AG20443 (cell line): ENCODE measurements around the gene SMIM32.
A peak's percentile ranks its signal among the peaks of the same experiment; 100 is the strongest.

Experiments used
- DNase-seq: peaks from one replicate; pipeline ENCODE4 v3.0.0; 2012; ENCODE audit warnings: low spot score, mixed read lengths

Gene SMIM32

GRCh38 chr5:136207631-136208030 lies 14.7 kb upstream of the SMIM32 start:
- DNase-seq, result no peak

- DNase-seq, result no peak
Observed at GRCh38 chr5:136206361-136206760, 13.4 kb upstream of the SMIM32 start.

- no peak for DNase-seq
Observed at GRCh38 chr5:136205941-136206340, 13.0 kb upstream of the SMIM32 start.

GRCh38 chr5:136205061-136205702 lies 12.2 kb upstream of the SMIM32 start:
- no peak for DNase-seq

- no peak for DNase-seq
Observed at GRCh38 chr5:136203303-136203922, 10.5 kb upstream of the SMIM32 start.

- DNase-seq, result no peak
Observed at GRCh38 chr5:136202469-136203205, 9.7 kb upstream of the SMIM32 start.

GRCh38 chr5:136201870-136202269 lies 8.9 kb upstream of the SMIM32 start:
- no peak for DNase-seq

GRCh38 chr5:136200761-136201160 lies 7.8 kb upstream of the SMIM32 start:
- no peak for DNase-seq

GRCh38 chr5:136200130-136200529 lies 7.2 kb upstream of the SMIM32 start:
- DNase-seq, result no peak

GRCh38 chr5:136199408-136199807 lies 6.4 kb upstream of the SMIM32 start:
- DNase-seq, result no peak

- DNase-seq, result no peak
Observed at GRCh38 chr5:136198453-136198852, 5.5 kb upstream of the SMIM32 start.

GRCh38 chr5:136197462-136198142 lies 4.6 kb upstream of the SMIM32 start:
- DNase-seq, result no peak

GRCh38 chr5:136195971-136196820 lies 3.2 kb upstream of the SMIM32 start:
- DNase-seq, result no peak

- DNase-seq, result no peak
Observed at GRCh38 chr5:136194576-136194975, 1.6 kb upstream of the SMIM32 start.

- DNase-seq, result no peak
Observed at GRCh38 chr5:136193322-136193935, 467 bp upstream of the SMIM32 start.

GRCh38 chr5:136192015-136192525 lies 892 bp downstream of the SMIM32 start:
- DNase-seq, result peak; percentile 48

- DNase-seq, result peak; percentile 62
Observed at GRCh38 chr5:136191304-136192014, 1.5 kb downstream of the SMIM32 start.

GRCh38 chr5:136190904-136191303 lies 2.1 kb downstream of the SMIM32 start:
- peak; percentile 7 for DNase-seq

- peak; percentile 5 for DNase-seq
Observed at GRCh38 chr5:136190091-136190720, 2.8 kb downstream of the SMIM32 start.

GRCh38 chr5:136188859-136189258 lies 4.1 kb downstream of the SMIM32 start:
- no peak for DNase-seq
